Activated T-helper 2 cell treated with anti-CD3 and anti-CD28 coated beads, Interferon-gamma antibody, Interleukin-2, Interleukin-4, amounts not matched to agents 10 μg/mL and 5 μg/mL and 100 μg/mL, durations not matched to agents 14 hours and 24 hours and 36 hours (primary cell): ENCODE data around the gene HINT1. TPM values are rescaled to one million over a fixed set of nuclear protein-coding genes. Genes with fewer than 3 reads are reported as not detected.
A peak's percentile ranks its signal among the peaks of the same experiment; 100 is the strongest.

Source experiments
- DNase-seq: peaks from one replicate; pipeline ENCODE4 v3.0.0; 2021; ENCODE audit warnings: low spot score
- H3K27ac Mint-ChIP-seq: one replicate; pipeline ENCODE4 v1.8.0; 2021; ENCODE audit warnings: mixed read lengths
- H3K27me3 Mint-ChIP-seq: one replicate; pipeline ENCODE4 v1.8.0; 2021; ENCODE audit warnings: low read depth, mixed read lengths
- H3K36me3 Mint-ChIP-seq: one replicate; pipeline ENCODE4 v1.8.0; 2021; ENCODE audit warnings: low read depth, mixed read lengths
- H3K4me1 Mint-ChIP-seq: one replicate; pipeline ENCODE4 v1.8.0; 2021; ENCODE audit warnings: low read depth, mixed read lengths
- H3K4me3 Mint-ChIP-seq: one replicate; pipeline ENCODE4 v1.8.0; 2021; ENCODE audit warnings: low read depth, mild to moderate bottlenecking, moderate library complexity, mixed read lengths
- H3K9me3 Mint-ChIP-seq: one replicate; pipeline ENCODE4 v1.8.0; 2021; ENCODE audit warnings: mixed read lengths
- intact Hi-C: fragments of 100-400 bp; cut with micrococcal nuclease; formaldehyde crosslinking; loops from one replicate; pipeline ENCODE4 v1.15.1; 2023
- total RNA-seq: library from RNA; stranded (reverse); gene quantifications from 2 replicates; pipeline ENCODE4 v1.2.3, GENCODE V29; 2022

HINT1 gene
- 279 and 282 TPM in 2 replicates for total RNA-seq

DNA sequence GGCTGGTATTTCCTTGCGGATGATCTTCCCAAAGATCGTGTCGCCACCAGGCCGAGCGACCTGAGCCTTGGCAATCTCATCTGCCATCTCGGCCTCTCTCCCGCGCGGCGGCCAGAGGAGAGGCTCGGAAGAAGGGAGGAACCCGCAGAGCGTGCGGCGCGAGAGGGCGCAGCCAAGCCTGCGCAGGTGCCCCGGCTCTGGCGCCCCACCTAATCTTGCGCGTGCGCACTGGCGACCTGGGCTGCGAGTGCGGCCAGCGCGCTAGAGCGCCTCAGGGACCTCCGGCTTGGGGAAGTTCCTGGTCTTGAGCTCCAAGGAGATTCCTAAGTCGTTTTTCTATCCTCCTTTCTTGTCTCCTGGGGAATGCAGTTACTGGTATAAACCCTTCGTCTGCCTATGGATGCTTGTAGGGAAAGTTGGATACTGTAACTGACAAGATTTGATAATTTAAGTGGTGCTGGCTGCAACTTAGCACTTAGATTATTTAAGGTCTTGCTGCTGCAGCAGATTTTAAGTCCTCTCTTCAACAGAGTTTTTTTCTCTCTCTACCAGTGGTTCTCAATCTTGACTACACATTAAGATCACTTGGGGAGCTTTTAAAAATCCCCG lies at the start of gene HINT1:
TSS of gene HINT1 (minus strand) at position 138 of the 609 bp plus-strand sequence. CDS start at position 87, 51 bp downstream.
- peaks cover 49% of the 10 kb centered on the region for H3K4me1 Mint-ChIP-seq
- H3K27ac Mint-ChIP-seq: peak within 1 kb of the TSS; percentile 99
- H3K27me3 Mint-ChIP-seq: no peaks in the 10 kb centered on the region
- intact Hi-C loops: loop anchor here (1.0 kb wide), 3 partner anchors 45 to 214 kb away; no protein-coding TSS in a partner anchor
- peaks cover 39% of the 10 kb centered on the region for H3K36me3 Mint-ChIP-seq
- DNase-seq: peak; percentile 91
- peak within 1 kb of the TSS; percentile 96 for H3K4me3 Mint-ChIP-seq
- no peaks in the 10 kb centered on the region for H3K9me3 Mint-ChIP-seq

DNA sequence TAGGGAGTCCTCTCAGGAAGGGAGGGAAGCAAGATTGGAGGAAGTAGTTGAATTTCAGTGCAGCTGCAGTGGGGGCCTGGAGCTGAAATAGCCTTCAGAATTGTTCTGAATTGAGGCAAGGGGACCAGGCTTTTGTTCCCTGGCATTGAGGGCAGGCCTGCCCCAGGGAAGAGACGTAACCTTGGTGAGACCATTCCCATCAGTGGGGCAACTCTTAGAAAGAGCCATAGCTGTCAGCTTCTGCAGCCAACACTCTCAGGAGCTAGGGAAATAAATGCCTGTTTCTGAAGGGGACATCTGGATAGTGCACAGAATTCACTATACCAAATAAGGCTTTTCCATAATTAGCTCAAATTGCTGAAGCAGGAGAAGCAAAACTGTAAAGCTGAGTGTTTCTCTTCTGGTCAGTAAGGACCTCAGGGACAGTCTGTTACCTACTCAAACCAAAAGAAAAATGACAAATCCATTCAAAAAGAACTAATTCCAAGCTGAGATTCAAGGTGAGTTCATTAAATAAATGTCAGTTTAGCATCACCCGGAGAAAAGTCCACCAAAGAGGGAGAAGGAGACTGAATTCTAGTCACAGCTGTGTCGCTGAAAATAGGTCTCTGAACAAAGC lies 49.7 kb upstream of the HINT1 start:
- no peak for DNase-seq
- Mint-ChIP-seq H3K36me3 (peaks cover 12% of the 10 kb centered on the region), H3K9me3 (peaks cover 3% of the 10 kb centered on the region), H3K4me3 (no peak overlapping the region), H3K27me3 (no peaks in the 10 kb centered on the region), H3K27ac (no peak overlapping the region), H3K4me1 (peaks cover 47% of the 10 kb centered on the region)
- intact Hi-C loops: no loop called here

DNA sequence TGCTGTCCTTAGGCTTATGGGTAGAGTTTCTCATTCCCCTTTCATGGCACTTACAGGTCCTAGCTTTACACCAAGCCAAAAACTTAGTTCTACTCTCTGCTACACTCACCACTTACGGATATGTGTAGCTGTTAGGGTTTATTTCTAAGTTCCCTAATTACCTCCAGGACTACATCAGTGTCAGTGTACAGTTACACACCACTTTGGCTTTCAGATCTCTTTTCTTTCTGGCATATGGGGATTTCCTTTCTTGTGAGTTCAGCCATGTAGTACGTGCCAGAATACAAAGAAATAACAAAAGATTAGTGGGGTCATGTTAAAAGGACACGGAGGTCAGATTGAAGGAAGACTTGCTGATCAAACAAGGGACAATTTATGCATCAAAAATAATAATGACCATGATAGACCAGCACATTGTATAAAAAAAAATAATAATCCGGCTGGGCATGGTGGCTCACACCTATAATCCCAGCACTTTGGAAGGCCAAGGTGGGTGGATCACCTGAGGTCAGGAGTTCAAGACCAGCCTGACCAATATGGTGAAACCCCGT lies 47.5 kb upstream of the HINT1 start:
- Mint-ChIP-seq H3K27ac (peak overlapping the region; percentile 75), H3K4me1 (peaks cover 49% of the 10 kb centered on the region), H3K4me3 (no peak overlapping the region), H3K36me3 (peaks cover 12% of the 10 kb centered on the region), H3K9me3 (peaks cover 3% of the 10 kb centered on the region), H3K27me3 (no peaks in the 10 kb centered on the region)
- intact Hi-C loops: no loop called here
- DNase-seq: no peak

DNA sequence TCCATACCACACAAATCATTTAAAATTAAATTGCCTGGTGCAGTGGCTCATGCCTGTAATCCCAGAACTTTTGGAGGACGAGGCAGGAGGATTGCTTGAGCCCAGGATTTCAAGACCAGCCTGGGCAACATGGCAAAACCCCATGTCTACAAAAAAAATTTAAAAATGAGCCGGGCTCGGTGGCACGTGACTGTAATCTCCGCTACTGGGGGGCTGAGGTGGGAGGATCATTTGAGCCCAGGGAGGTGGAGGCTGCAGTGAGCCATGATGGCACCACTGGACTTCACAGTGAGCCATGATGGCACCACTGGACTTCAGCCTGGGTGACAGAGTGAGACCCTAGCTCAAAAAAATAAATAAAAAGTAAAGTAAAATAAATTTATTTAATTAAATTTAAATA lies 46.6 kb upstream of the HINT1 start:
- Mint-ChIP-seq H3K4me1 (peaks cover 54% of the 10 kb centered on the region), H3K27ac (no peak overlapping the region), H3K36me3 (peaks cover 8% of the 10 kb centered on the region), H3K9me3 (peaks cover 3% of the 10 kb centered on the region), H3K4me3 (no peak overlapping the region), H3K27me3 (no peaks in the 10 kb centered on the region)
- no peak for DNase-seq
- intact Hi-C loops: loop anchor here (2.0 kb wide), 1 partner anchor 51 kb away; no protein-coding TSS in a partner anchor

DNA sequence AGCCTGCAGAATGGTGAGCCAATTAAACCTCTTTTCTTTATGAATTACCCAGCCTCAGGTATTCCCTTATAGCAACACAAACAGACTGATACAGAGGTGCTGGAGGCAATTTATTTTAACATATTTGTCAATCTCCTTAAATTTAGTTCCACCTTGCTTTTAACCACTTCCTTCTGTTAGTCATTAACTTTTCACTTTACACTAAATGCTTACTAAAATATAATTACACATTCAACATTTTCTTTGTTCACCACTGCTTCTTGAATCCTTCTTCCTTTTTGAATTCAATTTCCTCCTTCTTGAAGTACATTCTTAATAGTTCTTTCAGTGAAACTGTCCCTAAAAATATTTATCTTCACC lies 45.1 kb upstream of the HINT1 start:
- H3K4me3 Mint-ChIP-seq: peak overlapping the region; percentile 80
- H3K36me3 Mint-ChIP-seq: peaks cover 8% of the 10 kb centered on the region
- H3K4me1 Mint-ChIP-seq: peaks cover 56% of the 10 kb centered on the region
- DNase-seq: no peak
- no peaks in the 10 kb centered on the region for H3K27me3 Mint-ChIP-seq
- intact Hi-C loops: loop anchor here (1.0 to 2.0 kb wide), 2 partner anchors 45 to 53 kb away; partner anchors contain the start of gene HINT1
- peaks cover 3% of the 10 kb centered on the region for H3K9me3 Mint-ChIP-seq
- H3K27ac Mint-ChIP-seq: peak overlapping the region; percentile 96

DNA sequence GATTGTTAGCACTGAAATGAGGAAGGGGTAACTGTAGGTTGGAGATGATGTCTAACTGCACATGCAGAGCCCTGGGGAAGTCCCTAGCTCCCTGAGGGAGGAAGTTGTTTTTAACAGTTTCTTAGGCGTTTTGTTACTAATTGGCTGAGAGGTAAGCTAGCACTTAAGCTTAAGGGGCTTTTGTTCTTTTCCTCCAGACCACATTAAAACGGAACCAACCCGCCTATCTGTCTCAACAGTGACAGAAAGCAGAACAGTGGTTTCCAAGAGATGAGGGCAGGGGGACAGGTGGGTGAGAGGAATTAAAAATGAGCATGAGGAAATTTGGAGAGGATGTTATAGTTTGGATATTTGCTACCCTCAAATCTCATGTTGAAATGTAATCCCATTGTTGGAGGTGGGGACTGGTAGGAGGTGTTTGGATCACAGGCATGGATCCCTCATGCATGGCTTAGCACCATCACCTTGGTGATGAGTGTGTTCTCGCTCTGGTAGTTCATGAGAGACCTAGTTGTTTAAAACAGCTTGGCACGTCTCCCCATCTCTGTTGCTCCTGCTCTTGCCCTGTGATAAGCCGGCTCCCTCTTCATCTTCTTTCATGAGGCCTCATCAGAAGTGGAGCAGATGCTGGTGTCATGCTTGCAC lies 44.6 kb upstream of the HINT1 start:
- H3K9me3 Mint-ChIP-seq: peaks cover 3% of the 10 kb centered on the region

DNA sequence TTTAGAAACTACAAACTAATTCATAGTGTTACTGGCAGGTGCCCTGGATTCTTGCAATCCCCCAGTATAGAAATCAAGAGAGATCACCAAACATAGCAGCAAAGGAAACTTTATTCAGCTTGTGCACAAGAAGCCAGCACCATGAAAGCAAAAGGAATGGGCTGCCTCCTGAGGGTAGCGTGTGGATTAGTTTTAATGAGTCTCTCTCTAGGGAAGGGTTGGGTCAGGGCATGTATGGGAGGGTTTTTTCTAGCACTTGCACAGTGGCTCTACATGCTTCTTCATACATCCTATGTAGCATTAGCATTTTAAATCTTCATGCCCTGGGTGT lies 44.1 kb upstream of the HINT1 start:
- Mint-ChIP-seq H3K27ac (peak overlapping the region; percentile 96), H3K4me1 (peaks cover 49% of the 10 kb centered on the region), H3K9me3 (peaks cover 3% of the 10 kb centered on the region), H3K36me3 (peaks cover 8% of the 10 kb centered on the region), H3K27me3 (no peaks in the 10 kb centered on the region), H3K4me3 (peak overlapping the region; percentile 80)
- intact Hi-C loops: loop anchor here (1.0 kb wide), 2 partner anchors 39 to 41 kb away; partner anchors contain the start of gene LYRM7
- no peak for DNase-seq

More for the DNA sequence above, 44.6 kb upstream of the HINT1 start:
- Mint-ChIP-seq H3K4me1 (peaks cover 53% of the 10 kb centered on the region), H3K27ac (peak overlapping the region; percentile 96), H3K36me3 (peaks cover 8% of the 10 kb centered on the region), H3K4me3 (peak overlapping the region; percentile 80), H3K27me3 (no peaks in the 10 kb centered on the region)
- intact Hi-C loops: loop anchor here (1.0 to 2.0 kb wide), 4 partner anchors 39 to 53 kb away; partner anchors contain the start of genes HINT1 and LYRM7
- DNase-seq: peak; percentile 40

DNA sequence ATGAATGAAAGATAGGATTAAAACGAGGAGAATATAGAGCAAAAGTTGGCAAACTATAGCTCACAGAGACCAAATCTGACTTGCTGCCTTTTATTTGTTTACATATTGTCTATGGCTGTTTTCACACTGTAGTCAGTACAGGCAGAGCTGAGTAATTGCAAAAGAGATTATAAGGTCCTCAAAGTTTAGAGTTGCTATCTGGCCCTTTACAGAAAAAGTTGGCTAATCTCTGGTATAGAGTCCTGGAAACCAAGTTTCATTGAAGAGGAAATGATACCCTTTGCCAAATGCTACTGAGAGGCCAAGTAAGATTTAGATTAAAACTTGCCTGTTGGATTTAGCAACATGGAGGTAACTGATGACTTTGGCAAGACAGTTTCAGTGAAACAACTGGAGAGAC lies 41.7 kb upstream of the HINT1 start:
- Mint-ChIP-seq H3K4me1 (peaks cover 41% of the 10 kb centered on the region), H3K36me3 (no peaks in the 10 kb centered on the region), H3K27me3 (no peaks in the 10 kb centered on the region), H3K27ac (peak overlapping the region; percentile 43), H3K4me3 (no peak overlapping the region), H3K9me3 (no peaks in the 10 kb centered on the region)
- DNase-seq: no peak
- intact Hi-C loops: no loop called here

DNA sequence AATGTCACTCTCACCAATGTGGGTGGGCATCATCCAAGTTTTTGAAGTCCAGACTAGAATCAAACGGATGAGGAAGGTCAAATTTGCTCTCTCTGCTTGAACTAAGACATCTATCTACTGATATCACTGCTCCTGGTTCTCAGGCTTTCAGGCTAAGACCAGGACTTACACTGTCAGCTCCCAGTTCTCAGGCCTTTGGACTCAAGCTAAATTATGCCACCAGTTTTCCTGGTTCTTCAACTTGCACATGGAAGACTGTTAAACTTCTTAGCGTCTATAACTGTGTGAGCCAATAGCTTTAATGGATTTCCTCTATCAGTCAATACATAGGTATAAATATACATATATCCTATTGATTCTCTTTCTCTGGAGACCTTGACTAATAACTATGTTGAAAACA lies 41.0 kb upstream of the HINT1 start:
- Mint-ChIP-seq H3K4me3 (no peak overlapping the region), H3K4me1 (peaks cover 36% of the 10 kb centered on the region), H3K9me3 (no peaks in the 10 kb centered on the region), H3K27me3 (no peaks in the 10 kb centered on the region), H3K27ac (no peak overlapping the region), H3K36me3 (no peaks in the 10 kb centered on the region)
- intact Hi-C loops: no loop called here
- DNase-seq: no peak

DNA sequence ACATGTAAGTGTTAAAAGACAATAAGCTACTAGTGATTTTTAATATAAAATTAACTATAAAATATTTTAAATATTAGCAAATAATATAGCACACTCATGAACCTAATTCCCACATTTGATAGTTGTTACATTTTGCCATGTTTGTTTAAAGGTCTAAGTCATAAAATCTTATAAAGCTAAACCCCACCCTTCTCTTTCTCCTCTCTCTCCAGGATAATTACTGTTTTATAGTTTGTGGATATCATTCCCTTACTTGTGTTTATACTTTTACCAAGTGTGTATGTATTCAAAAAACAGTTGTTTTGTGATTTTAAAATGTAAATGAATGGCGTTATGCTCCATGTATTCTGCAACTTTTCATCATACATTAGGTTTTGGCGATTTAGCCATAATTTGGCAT lies 39.9 kb upstream of the HINT1 start:
- Mint-ChIP-seq H3K27ac (no peak overlapping the region), H3K36me3 (peaks cover 4% of the 10 kb centered on the region), H3K4me3 (no peak overlapping the region), H3K27me3 (no peaks in the 10 kb centered on the region), H3K9me3 (no peaks in the 10 kb centered on the region), H3K4me1 (peaks cover 25% of the 10 kb centered on the region)
- intact Hi-C loops: no loop called here
- no peak for DNase-seq

DNA sequence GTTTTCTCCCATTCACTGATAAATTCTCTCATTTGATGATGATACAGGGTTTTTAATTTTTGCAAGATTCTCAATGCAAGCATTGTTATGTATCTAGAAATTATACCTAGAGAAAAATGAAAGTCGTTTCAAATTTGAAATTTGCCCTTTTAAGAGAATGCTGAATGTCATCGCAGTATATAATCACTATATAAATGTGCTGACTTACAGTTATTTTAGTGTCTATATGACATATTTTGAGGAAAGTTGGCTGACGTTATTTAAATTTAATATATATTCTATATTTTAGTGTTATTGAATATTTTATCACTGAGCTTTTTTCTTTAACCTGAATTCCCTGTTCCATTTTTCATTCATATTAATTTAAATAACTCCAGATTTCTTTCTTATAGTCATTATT lies 35.5 kb upstream of the HINT1 start:
- Mint-ChIP-seq H3K4me3 (no peak overlapping the region), H3K9me3 (no peaks in the 10 kb centered on the region), H3K36me3 (peaks cover 9% of the 10 kb centered on the region), H3K27ac (no peak overlapping the region), H3K27me3 (no peaks in the 10 kb centered on the region), H3K4me1 (peaks cover 4% of the 10 kb centered on the region)
- intact Hi-C loops: no loop called here
- DNase-seq: no peak

DNA sequence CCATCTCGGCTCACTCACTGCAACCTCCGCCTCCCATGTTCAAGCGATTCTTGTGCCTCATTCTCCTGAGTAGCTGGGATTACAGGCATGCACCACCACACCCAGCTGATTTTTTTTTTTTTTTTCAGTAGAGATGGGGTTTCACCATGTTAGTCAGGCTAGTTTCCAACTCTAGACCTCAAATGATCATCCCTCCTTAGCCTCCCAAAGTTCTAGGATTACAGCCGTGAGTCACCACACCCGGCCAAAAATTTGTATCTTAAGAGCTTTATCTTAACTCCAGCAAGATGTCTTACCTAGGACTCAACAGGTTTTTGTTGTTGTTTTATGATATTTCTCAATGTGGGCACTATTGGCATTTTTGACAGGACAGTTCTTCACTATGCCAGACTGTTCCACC lies 33.6 kb upstream of the HINT1 start:
- Mint-ChIP-seq H3K27ac (no peak overlapping the region), H3K4me3 (no peak overlapping the region), H3K27me3 (no peaks in the 10 kb centered on the region), H3K9me3 (no peaks in the 10 kb centered on the region), H3K36me3 (peaks cover 9% of the 10 kb centered on the region), H3K4me1 (peaks cover 7% of the 10 kb centered on the region)
- DNase-seq: no peak
- intact Hi-C loops: no loop called here

DNA sequence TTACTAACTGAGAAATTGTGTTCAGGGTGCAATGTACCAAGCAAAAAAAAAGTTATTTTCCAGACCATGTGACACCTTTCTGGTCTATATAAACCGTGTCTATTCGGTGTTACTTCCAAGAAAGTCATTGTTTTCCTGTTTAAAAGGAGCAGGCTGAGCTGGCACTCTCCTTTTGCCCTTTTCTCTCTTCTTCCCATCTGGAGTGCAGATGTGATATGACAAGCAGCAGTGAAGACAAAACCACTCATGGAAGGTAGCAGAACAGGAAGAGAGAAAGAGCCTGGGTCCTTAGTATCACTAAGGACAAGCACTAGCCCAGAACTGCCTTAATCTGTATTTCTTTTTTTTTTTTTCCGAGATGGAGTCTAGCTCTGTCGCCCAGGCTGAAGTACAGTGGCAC lies 31.3 kb upstream of the HINT1 start:
- H3K4me1 Mint-ChIP-seq: peaks cover 7% of the 10 kb centered on the region
- H3K27me3 Mint-ChIP-seq: no peaks in the 10 kb centered on the region
- peaks cover 12% of the 10 kb centered on the region for H3K36me3 Mint-ChIP-seq
- intact Hi-C loops: no loop called here
- no peak for DNase-seq
- H3K9me3 Mint-ChIP-seq: no peaks in the 10 kb centered on the region
- H3K27ac Mint-ChIP-seq: no peak overlapping the region
- H3K4me3 Mint-ChIP-seq: no peak overlapping the region
